NCI-H1930 (cell line): ENCODE measurements around the gene NUP205.
"Not testable (repeated sequence)": the region's sequence is repeated elsewhere in the genome, so short reads cannot be mapped to it uniquely, and the experiment has no call there.

ENCODE experiments used
- DNase-seq, 2 experiments: peaks; one replicate each; lab custom pipeline; 2025; lab: John Stamatoyannopoulos, UW

NUP205 gene

DNA sequence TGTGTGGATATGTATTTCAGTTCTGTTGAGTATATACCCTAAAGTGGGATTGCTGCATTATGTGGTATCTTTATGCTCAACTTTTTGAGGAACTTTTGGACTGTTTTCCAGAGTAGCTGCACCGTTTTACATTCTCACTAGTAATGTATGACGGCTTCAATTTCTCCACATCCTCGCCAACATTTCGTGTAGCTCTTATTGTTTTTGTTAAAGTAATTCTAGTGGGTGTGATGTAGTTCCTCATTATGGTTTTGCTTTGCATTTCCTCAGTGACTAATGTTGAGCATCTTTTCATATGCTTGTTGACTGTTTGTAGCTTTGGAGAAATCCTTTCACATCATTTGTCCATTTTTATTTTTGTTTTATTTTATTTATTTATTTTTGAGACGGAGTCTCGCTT lies 109.1 kb downstream of the NUP205 start:
- no peak for DNase-seq

DNA sequence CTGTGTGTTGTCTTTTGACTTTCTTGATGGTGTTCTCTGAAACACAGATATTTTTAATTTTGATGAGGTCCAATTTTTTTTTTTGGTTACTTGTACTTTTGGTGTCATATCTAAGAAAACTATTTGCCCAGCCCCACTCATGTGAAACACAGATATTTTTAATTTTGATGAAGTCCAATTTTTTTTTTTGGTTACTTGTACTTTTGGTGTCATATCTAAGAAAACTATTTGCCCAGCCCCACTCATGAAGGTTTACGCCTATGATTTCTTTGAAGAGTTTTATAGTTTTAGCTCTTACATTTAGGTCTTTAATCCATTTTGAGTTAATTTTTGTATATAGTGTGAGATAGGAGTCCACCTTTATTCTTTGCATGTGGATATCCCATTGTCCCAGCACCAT lies 109.9 kb downstream of the NUP205 start:
- not testable (repeated sequence) for DNase-seq

- not testable (repeated sequence) for DNase-seq
Measured at GRCh38 chr7:135668852-135669395, 111.2 kb downstream of the NUP205 start.

- DNase-seq, result no peak
Measured at GRCh38 chr7:135669774-135670173, 112.1 kb downstream of the NUP205 start.

- DNase-seq, result no peak
Measured at GRCh38 chr7:135670179-135670578, 112.5 kb downstream of the NUP205 start.

DNA sequence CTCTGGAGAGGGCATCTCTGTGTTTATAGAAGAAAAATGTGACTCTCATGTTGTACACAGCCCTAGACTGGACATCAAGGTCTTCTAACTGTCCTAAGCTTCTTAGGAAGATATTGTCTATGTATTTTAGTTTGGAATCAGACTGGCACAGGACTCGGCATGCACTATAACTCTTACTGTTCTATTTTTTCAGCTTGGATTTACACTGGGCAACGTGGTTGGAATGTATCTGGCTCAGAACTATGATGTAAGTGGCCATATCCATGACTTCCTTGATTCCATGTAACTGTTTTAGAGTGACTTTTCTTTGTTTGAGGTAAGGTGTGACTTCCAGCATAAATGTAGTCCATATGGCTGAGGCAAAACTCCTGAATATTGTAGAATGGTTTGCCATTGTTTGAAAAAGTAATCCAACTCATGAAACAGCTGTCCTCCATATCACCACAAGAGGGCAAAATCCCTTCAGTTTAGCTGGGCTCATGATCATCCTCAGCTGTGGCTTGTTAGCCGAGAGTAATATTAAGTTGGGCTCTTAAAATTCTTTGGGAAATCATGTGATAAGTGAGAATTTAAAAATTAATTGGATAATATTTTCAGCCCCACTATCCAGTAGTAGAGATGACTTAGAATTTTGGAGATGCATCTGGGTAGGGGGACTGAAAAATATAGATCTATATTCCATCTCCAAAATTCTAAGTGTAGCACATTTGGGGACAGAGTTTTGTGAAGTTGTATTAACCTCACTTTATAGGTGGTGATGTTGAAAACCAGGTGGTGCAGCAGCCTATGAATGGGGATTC lies 115.0 kb downstream of the NUP205 start:
- DNase-seq, result peak in 1 of 2 experiments; percentile 35

- no peak for DNase-seq
Measured at GRCh38 chr7:135673360-135673706, 115.6 kb downstream of the NUP205 start.

GRCh38 chr7:135678612-135679575 lies 121.2 kb downstream of the NUP205 start:
- no peak for DNase-seq

DNA sequence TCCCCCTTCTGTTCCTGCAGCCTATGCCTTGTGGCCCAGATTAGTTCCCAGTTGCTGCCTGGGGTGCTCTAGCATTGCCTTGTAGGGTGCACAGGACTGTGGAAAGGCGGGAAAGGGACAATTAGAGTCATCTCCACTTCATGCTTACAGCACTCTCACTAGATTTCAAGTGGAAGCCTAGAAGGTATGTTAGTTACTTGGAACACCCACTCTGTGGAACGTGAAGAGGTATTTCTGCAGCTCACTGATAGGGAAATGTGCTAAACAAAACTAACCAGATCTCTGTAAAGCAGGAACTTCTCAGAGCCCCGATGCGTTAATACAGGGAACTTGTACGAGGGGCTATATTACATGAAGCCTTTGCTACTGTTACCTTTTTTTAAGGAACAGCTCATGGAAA lies 124.0 kb downstream of the NUP205 start:
- DNase-seq, result no peak

- no peak for DNase-seq
Measured at GRCh38 chr7:135682191-135682590, 124.5 kb downstream of the NUP205 start.

GRCh38 chr7:135683609-135684008 lies 125.9 kb downstream of the NUP205 start:
- no peak for DNase-seq

DNA sequence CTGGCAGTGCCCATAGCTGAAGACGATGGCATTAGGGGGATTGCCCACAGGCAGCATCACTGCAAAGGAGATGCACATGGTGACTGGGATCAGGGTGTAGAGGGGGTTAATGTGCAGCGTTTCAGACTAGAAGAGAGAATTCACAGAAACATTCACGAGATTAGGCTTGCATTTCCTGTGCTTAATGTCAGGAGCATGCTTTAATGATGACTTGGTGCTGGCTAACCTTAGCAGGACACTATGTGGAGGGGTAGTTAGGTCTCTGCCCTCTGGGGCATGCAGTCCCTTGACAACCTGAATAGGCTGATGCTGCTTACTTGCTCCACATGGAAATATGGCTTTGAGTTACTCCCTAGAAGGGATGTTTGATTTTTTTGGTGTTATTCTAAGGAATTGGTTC lies 126.4 kb downstream of the NUP205 start:
- DNase-seq, result no peak

DNA sequence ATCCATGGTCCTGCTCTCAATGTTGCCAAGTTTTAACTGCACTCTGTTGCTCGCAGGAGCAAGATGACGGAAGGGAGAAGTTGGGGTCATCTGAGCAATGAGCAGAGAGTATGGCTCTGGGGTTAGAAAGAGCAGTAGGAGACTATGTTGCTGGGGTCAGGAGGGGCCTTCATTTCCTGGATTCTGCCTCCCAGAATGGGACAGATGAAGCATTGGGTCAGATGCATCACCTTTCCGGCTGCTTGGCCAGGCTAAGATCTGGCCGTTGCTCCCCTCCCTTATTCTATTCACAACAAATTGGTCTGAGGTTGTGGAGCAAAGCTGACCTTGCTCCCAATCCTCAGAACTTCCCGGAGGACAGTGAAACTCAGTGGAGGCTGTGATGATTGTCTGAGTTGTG lies 127.0 kb downstream of the NUP205 start:
- DNase-seq, result no peak

DNA sequence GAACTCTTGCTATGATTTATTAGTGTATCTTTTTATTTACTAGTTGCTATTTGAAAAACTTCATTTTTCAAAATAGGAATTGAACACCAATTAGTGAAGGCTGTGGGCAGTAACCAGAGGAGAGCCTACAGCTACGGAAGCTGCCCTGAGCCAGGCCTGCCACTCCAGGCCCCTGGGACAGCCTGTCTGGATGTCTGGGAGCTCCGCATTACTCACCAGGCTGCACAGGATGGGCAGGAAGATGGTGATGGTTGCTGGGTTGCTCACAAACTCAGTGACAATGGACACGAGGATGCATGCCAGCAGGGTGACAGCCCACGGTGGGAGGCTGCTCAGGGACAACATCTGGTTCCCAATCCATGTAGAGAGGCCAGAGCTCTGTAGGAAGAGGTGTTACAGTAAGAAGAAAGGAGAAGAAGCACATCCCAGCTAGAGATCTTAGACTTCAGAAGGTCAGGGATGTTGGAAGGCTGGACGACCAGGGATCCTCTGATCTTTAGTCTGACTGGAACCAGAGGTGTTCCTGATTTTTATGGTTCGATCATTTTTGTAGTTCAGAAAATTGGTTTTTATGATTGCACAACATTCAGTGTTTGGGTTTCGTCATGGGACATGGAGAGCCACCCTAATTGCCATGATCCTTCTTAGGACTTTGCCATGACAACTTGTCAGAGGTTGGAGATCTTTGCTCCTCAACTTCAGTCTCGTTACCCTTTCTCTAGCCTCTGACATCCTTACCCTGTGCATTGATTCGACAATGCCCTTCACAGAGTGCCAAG lies 127.8 kb downstream of the NUP205 start:
- no peak for DNase-seq

DNA sequence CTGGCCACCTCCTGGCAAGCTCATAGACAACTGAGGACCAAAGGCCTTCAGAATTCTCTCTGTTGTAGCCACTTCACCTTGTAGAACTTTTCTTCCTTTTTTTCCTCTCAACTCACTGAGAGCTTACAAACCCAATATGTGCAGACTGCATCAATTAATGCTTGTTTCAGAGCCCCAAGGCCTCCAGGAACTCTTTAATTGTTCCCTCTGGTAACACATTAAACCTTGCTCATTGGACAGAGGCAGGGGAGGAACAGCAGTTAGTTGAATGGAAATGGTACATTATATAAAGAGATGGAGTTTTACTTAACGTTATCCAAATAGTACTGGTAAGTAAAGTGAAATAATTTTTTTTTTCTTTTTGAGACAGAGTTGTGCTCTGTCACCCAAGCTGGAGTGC lies 129.7 kb downstream of the NUP205 start:
- DNase-seq, result no peak

DNA sequence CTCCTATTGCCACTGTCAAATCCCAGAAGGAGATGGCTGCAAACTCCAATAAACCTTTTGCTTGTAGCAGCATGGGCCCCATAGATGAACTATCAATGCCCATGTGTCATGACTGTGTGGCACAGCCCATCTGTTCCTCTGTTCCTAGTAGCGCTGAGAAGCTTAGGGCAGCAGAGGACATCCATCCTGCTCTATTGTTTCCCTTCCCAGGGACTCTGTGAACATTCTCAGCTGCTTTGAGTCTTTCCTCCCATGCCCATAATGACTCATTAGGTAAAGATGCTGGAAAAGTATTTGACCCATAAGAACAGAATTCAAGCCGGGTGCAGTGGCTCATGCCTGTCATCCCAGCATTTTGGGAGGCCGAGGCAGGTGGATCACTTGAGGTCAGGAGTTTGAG lies 132.8 kb downstream of the NUP205 start:
- DNase-seq, result no peak

DNA sequence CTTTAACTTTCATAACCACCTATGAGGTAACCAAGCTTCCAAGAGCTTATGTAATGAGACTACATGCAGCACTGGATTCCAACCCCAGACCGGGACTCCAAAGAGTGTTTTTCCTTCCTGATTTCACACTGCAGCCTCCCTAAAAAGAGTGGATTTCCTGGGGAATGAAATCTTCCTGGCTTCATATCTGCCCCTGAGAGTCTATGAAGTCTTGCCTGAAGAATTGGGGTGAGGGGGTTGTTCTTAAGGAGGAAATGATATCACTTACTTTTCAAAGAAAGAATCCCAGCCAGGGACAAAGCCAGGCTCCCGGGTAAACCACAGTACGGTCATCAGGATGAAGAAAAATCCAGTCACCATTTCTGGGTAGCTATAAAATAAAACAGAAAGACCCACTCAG lies 134.3 kb downstream of the NUP205 start:
- no peak for DNase-seq

- not testable (repeated sequence) for DNase-seq
Measured at GRCh38 chr7:135692606-135693005, 134.9 kb downstream of the NUP205 start.

GRCh38 chr7:135693558-135693957 lies 135.8 kb downstream of the NUP205 start:
- no peak for DNase-seq

- no peak for DNase-seq
Measured at GRCh38 chr7:135697276-135698049, 139.7 kb downstream of the NUP205 start.
